Right lobe of liver (tissue), 6 donors: Measurements from ENCODE around the gene CDH3. TPM values are rescaled to one million over a fixed set of nuclear protein-coding genes. Genes with fewer than 3 reads are reported as not detected.

Source experiments
- ATAC-seq, 4 donors: fragments of 200-7000 bp; cut with Tn5 transposase; one replicate each; pipeline ENCODE4 v1.9.1; 2020; ENCODE audit warnings: mild to moderate bottlenecking in 4 of 4, moderate library complexity in 4 of 4
- DNase-seq, 3 donors: peaks; one replicate each; pipeline ENCODE4 v3.0.0-alpha.2; 2020
- H3K27ac ChIP-seq, 3 donors: fragments of 200-600 bp; one replicate each; pipeline ENCODE4 v1.8.0; 2022
- H3K27me3 ChIP-seq, 2 donors: fragments of 200-600 bp; one replicate each; pipeline ENCODE4 v1.8.0; 2022
- H3K36me3 ChIP-seq, 4 donors: fragments of 200-600 bp; sonication (generic) in 1 of 4; one replicate each; pipeline versions ENCODE4 v1.5.1 to v1.8.0; 2017 to 2022; ENCODE audit warnings: control low read depth in 1 of 4
- H3K4me1 ChIP-seq, 4 donors: fragments of 200-600 bp; sonication (generic) in 1 of 4; one replicate each; pipeline versions ENCODE4 v1.5.1 to v1.8.0; 2017 to 2022; ENCODE audit warnings: control low read depth in 1 of 4
- H3K4me3 ChIP-seq, 3 donors: fragments of 200-600 bp; one replicate each; pipeline ENCODE4 v1.8.0; 2022
- H3K9me3 ChIP-seq, 4 donors: fragments of 200-600 bp; sonication (generic) in 1 of 4; one replicate each; pipeline versions ENCODE4 v1.5.1 to v1.8.0; 2017 to 2022; ENCODE audit warnings: control low read depth in 1 of 4
- CTCF ChIP-seq, 4 donors: fragments of 200-600 bp in 3 of 4; fragments of 450-650 bp in 1 of 4; IDR thresholded peaks; one replicate each; pipeline versions ENCODE4 v1.5.1 to v1.8.0; 2016 to 2022; ENCODE audit warnings: antibody characterized with exemption in 4 of 4, mild to moderate bottlenecking in 2 of 4
- POLR2A ChIP-seq: fragments of 450-650 bp; IDR thresholded peaks from one replicate; pipeline ENCODE4 v1.6.1; 2017; ENCODE audit warnings: antibody characterized with exemption, mild to moderate bottlenecking
- WGBS: methylation state at CpG from one replicate; pipeline ENCODE4 v1.1.6; 2018; ENCODE audit warnings: low coverage, low lambda C conversion rate; ENCODE audit not compliant: insufficient coverage; ENCODE audit errors: missing lambda C conversion rate; 5-methylcytosine and 5-hydroxymethylcytosine counted together
- intact Hi-C, 2 donors: fragments of 100-400 bp; cut with DNase I; formaldehyde crosslinking; loops; one replicate each; pipeline versions ENCODE4 v1.11.2 to v1.14.1; 2022
- total RNA-seq, 6 experiments: library from RNA; depleted of rRNA in 2 of 6; stranded (reverse); fragments of >200 nt in 2 of 6; fragmentation: NEBNext Ultra II Directional in 3 of 6; extraction: Animal tissue kit (Norgen Biotek cat#: 25700) in 3 of 6; gene quantifications; one replicate each; pipeline versions ENCODE4 v1.1.0 to v1.2.4, GENCODE V29; 2016 to 2023
- donor health status: DM: no; HTN: yes; CAD: no.
- donor health status: DM: no; HTN: no; CAD: no.
- donor health status: DM: no; HTN: no; CAD: no.
- donor health status: DM: no; HTN: yes; CAD: no.
- donor health status: DM: no; HTN: yes; CAD: no.

The CDH3 gene
- total RNA-seq, 6 experiments from 2014 or later = 0.06 TPM; not detected in 5

- no peak for ATAC-seq
- Histone ChIP-seq H3K27me3 (no peaks in the 10 kb centered on the region), H3K27ac (no peak overlapping the region), H3K9me3 (no peaks in the 10 kb centered on the region), H3K36me3 (no peaks in the 10 kb centered on the region), H3K4me3 (no peak overlapping the region), H3K4me1 (no peaks in the 10 kb centered on the region)
- TF ChIP-seq POLR2A (no peak), CTCF (IDR thresholded peaks at IDR 0.05) (no peak)
- 55% methylated on average over 5 of the region's 5 CpGs for WGBS
- intact Hi-C loops = no loop called here
- DNase-seq = no peak
These were observed 17.1 kb upstream of the CDH3 start for GRCh38 chr16:68627951-68628425.

- Histone ChIP-seq H3K4me3 (no peak overlapping the region), H3K27ac (no peak overlapping the region), H3K9me3 (no peaks in the 10 kb centered on the region), H3K27me3 (no peaks in the 10 kb centered on the region), H3K36me3 (no peaks in the 10 kb centered on the region), H3K4me1 (no peaks in the 10 kb centered on the region)
- intact Hi-C loops = no loop called here
- 62% methylated on average over 6 of the region's 7 CpGs for WGBS
- DNase-seq (no peak), ATAC-seq (no peak)
- no peak for TF ChIP-seq CTCF (IDR thresholded peaks at IDR 0.05)
These were observed 15.7 kb upstream of the CDH3 start for GRCh38 chr16:68629351-68629910.

GRCh38 chr16:68636064-68636560 is 9.0 kb upstream of the CDH3 start:
- 19% methylated on average over 12 of the region's 12 CpGs for WGBS
- no peaks in the 10 kb centered on the region for H3K36me3 ChIP-seq
- ATAC-seq = peak in 1 of 4 donors; percentile 53
- TF ChIP-seq CTCF (IDR thresholded peaks at IDR 0.05) (no peak), POLR2A (no peak)
- H3K4me3 ChIP-seq = no peak overlapping the region
- H3K27ac ChIP-seq = no peak overlapping the region
- no peak for DNase-seq
- H3K9me3 ChIP-seq = no peaks in the 10 kb centered on the region
- H3K4me1 ChIP-seq = no peaks in the 10 kb centered on the region
- no peaks in the 10 kb centered on the region for H3K27me3 ChIP-seq
- intact Hi-C loops = no loop called here

GRCh38 chr16:68636818-68637217 is 8.3 kb upstream of the CDH3 start:
- 50% methylated on average over 1 of the region's 1 CpG for WGBS
- no peak for TF ChIP-seq CTCF (IDR thresholded peaks at IDR 0.05)
- no peak for TF ChIP-seq POLR2A
- no peak overlapping the region for H3K4me3 ChIP-seq
- H3K9me3 ChIP-seq = no peaks in the 10 kb centered on the region
- intact Hi-C loops = no loop called here
- no peaks in the 10 kb centered on the region for H3K36me3 ChIP-seq
- DNase-seq (no peak), ATAC-seq (no peak)
- H3K4me1 ChIP-seq = no peaks in the 10 kb centered on the region
- no peaks in the 10 kb centered on the region for H3K27me3 ChIP-seq
- H3K27ac ChIP-seq = no peak overlapping the region
